Endothelial cell of umbilical vein (primary cell): ENCODE measurements around the gene CIDEB.

Source experiments
- CTCF ChIP-seq, 2 donors: IDR thresholded peaks; 1 replicate in 1 of 2; 2 replicates in 1 of 2; pipeline ENCODE4 v1.5.1; 2011; ENCODE audit warnings: low read length in 2 of 2, mild to moderate bottlenecking in 2 of 2, moderate library complexity in 2 of 2, control low read depth in 1 of 2, inconsistent platforms in 1 of 2, low read depth in 1 of 2; ENCODE audit not compliant: insufficient read depth in 1 of 2; ENCODE audit errors: extremely low read depth in 1 of 2
- GATA2 ChIP-seq: IDR thresholded peaks from 2 replicates; pipeline ENCODE4 v1.7.0; 2011; ENCODE audit warnings: low read depth, mild to moderate bottlenecking, moderate library complexity, mixed read lengths, low read length; ENCODE audit not compliant: insufficient read length, insufficient read depth
- POLR2A ChIP-seq: IDR thresholded peaks from 2 replicates; pipeline ENCODE4 v1.6.1; 2012; ENCODE audit warnings: low read depth, mild to moderate bottlenecking, control low read depth, low read length
- POLR2AphosphoS5 ChIP-seq: IDR thresholded peaks from 2 replicates; pipeline ENCODE4 v1.6.1; 2012; ENCODE audit warnings: low read depth, mild to moderate bottlenecking, control low read depth, low read length, moderate library complexity; ENCODE audit not compliant: insufficient read depth

GRCh38 chr14:24269368-24269767 lies 38.4 kb downstream of the CIDEB start:
- TF ChIP-seq POLR2AphosphoS5: no peak
- TF ChIP-seq CTCF (IDR thresholded peaks at IDR 0.05; ENCODE audit: extremely low read depth in 1 of 2, insufficient read depth in 1 of 2, low read depth in 1 of 2, low read length in 2 of 2): no peak
- TF ChIP-seq POLR2A: no peak
- no peak for TF ChIP-seq GATA2
